Measurements from ENCODE around the gene BTBD8.
A peak's percentile ranks its signal among the peaks of the same experiment; 100 is the strongest.

Gene BTBD8

GRCh38 chr1:92087542-92087941 lies 7.4 kb downstream of the BTBD8 start:
- H3K4me3 ChIP-seq (ENCODE audit: low read length), result no peak overlapping the region
- TF ChIP-seq CTCF (IDR thresholded peaks at IDR 0.05; ENCODE audit: insufficient read depth, low read depth, low read length, missing control alignments), result no peak
- no peak for DNase-seq (ENCODE audit: low read depth)

- no peak overlapping the region for H3K4me3 ChIP-seq (ENCODE audit: low read length)
- DNase-seq (ENCODE audit: low read depth), result no peak
- no peak for TF ChIP-seq CTCF (IDR thresholded peaks at IDR 0.05; ENCODE audit: insufficient read depth, low read depth, low read length, missing control alignments)
Observed at GRCh38 chr1:92091625-92092024, 11.5 kb downstream of the BTBD8 start.

- TF ChIP-seq CTCF (IDR thresholded peaks at IDR 0.05; ENCODE audit: insufficient read depth, low read depth, low read length, missing control alignments), result no peak
- no peak overlapping the region for H3K4me3 ChIP-seq (ENCODE audit: low read length)
- DNase-seq (ENCODE audit: low read depth), result no peak
Observed at GRCh38 chr1:92094090-92094489, 13.9 kb downstream of the BTBD8 start.

GRCh38 chr1:92094595-92094994 lies 14.4 kb downstream of the BTBD8 start:
- H3K4me3 ChIP-seq (ENCODE audit: low read length), result no peak overlapping the region
- no peak for TF ChIP-seq CTCF (IDR thresholded peaks at IDR 0.05; ENCODE audit: insufficient read depth, low read depth, low read length, missing control alignments)
- DNase-seq (ENCODE audit: low read depth), result no peak

- H3K4me3 ChIP-seq (ENCODE audit: low read length), result no peak overlapping the region
- peak; percentile 16 for DNase-seq (ENCODE audit: low read depth)
- no peak for TF ChIP-seq CTCF (IDR thresholded peaks at IDR 0.05; ENCODE audit: insufficient read depth, low read depth, low read length, missing control alignments)
Observed at GRCh38 chr1:92095874-92096273, 15.7 kb downstream of the BTBD8 start.

GRCh38 chr1:92096317-92096716 lies 16.2 kb downstream of the BTBD8 start:
- no peak overlapping the region for H3K4me3 ChIP-seq (ENCODE audit: low read length)
- TF ChIP-seq CTCF (IDR thresholded peaks at IDR 0.05; ENCODE audit: insufficient read depth, low read depth, low read length, missing control alignments), result no peak
- DNase-seq (ENCODE audit: low read depth), result peak; percentile 73

- no peak for TF ChIP-seq CTCF (IDR thresholded peaks at IDR 0.05; ENCODE audit: insufficient read depth, low read depth, low read length, missing control alignments)
- no peak overlapping the region for H3K4me3 ChIP-seq (ENCODE audit: low read length)
- DNase-seq (ENCODE audit: low read depth), result no peak
Observed at GRCh38 chr1:92105546-92106081, 25.5 kb downstream of the BTBD8 start.

Measured in epithelial cell of esophagus (primary cell).